H9 (cell line): ENCODE measurements around the gene MBTPS2. TPM values are rescaled to one million over a fixed set of nuclear protein-coding genes. Genes with fewer than 3 reads are reported as not detected.

Source experiments
- DNase-seq: peaks from one replicate; pipeline ENCODE4 v3.0.0-alpha.2; 2017
- H2AFZ ChIP-seq: one replicate; pipeline ENCODE4 v1.6.1; 2013; ENCODE audit warnings: mild to moderate bottlenecking, low read length, control low read depth, moderate library complexity
- H2AK5ac ChIP-seq: 2 replicates; pipeline ENCODE4 v1.6.1; 2013; ENCODE audit warnings: low read length, control low read depth, mixed read lengths; ENCODE audit not compliant: insufficient read length
- H2BK120ac ChIP-seq: one replicate; pipeline ENCODE4 v1.6.1; 2013; ENCODE audit warnings: low read depth, mild to moderate bottlenecking, low read length, control low read depth, inconsistent platforms; ENCODE audit not compliant: poor library complexity, severe bottlenecking
- H2BK12ac ChIP-seq: 2 replicates; pipeline ENCODE4 v1.6.1; 2013; ENCODE audit warnings: low read length, control low read depth, mixed read lengths, low read depth; ENCODE audit not compliant: insufficient read length
- H2BK15ac ChIP-seq: 2 replicates; pipeline ENCODE4 v1.6.1; 2013; ENCODE audit warnings: low read depth, low read length, control low read depth
- H2BK20ac ChIP-seq: one replicate; pipeline ENCODE4 v1.6.1; 2013; ENCODE audit warnings: low read depth, mild to moderate bottlenecking, low read length, control low read depth, inconsistent platforms; ENCODE audit not compliant: poor library complexity, severe bottlenecking
- H2BK5ac ChIP-seq: 2 replicates; pipeline ENCODE4 v1.6.1; 2013; ENCODE audit warnings: low read length, control low read depth, mixed read lengths; ENCODE audit not compliant: insufficient read length
- H3K14ac ChIP-seq: 2 replicates; pipeline ENCODE4 v1.6.1; 2013; ENCODE audit warnings: low read length, control low read depth; ENCODE audit not compliant: insufficient read depth
- H3K18ac ChIP-seq: 2 replicates; pipeline ENCODE4 v1.6.1; 2013; ENCODE audit warnings: low read depth, mild to moderate bottlenecking, mixed read lengths, low read length, control low read depth; ENCODE audit not compliant: insufficient read length
- H3K23ac ChIP-seq: 2 replicates; pipeline ENCODE4 v1.6.1; 2013; ENCODE audit warnings: low read length, control low read depth, mixed read lengths, low read depth; ENCODE audit not compliant: insufficient read length
- H3K23me2 ChIP-seq: 2 replicates; pipeline ENCODE4 v1.6.1; 2013; ENCODE audit warnings: low read depth, mild to moderate bottlenecking, mixed read lengths, low read length, control low read depth; ENCODE audit not compliant: insufficient read length, poor library complexity, severe bottlenecking
- H3K27ac ChIP-seq: 2 replicates; pipeline ENCODE4 v1.5.1; 2013; ENCODE audit warnings: low read length, control low read depth, mixed read lengths, low read depth; ENCODE audit not compliant: insufficient read length
- H3K27me3 ChIP-seq: 2 replicates; pipeline ENCODE4 v1.6.1; 2013; ENCODE audit warnings: low read length, control low read depth, inconsistent platforms; ENCODE audit not compliant: insufficient read depth
- H3K4ac ChIP-seq: 2 replicates; pipeline ENCODE4 v1.6.1; 2013; ENCODE audit warnings: low read depth, mild to moderate bottlenecking, control low read depth, inconsistent platforms, low read length, moderate library complexity
- H3K4me1 ChIP-seq: 2 replicates; pipeline ENCODE4 v1.6.1; 2013; ENCODE audit warnings: low read length, control low read depth, inconsistent platforms; ENCODE audit not compliant: insufficient read depth
- H3K4me2 ChIP-seq: 2 replicates; pipeline ENCODE4 v1.6.1; 2013; ENCODE audit warnings: low read length, control low read depth, mixed read lengths; ENCODE audit not compliant: insufficient read length, insufficient read depth
- H3K56ac ChIP-seq: 2 replicates; pipeline ENCODE4 v1.6.1; 2013; ENCODE audit warnings: low read depth, mild to moderate bottlenecking, mixed read lengths, low read length, control low read depth; ENCODE audit not compliant: insufficient read length
- H3K79me1 ChIP-seq: 2 replicates; pipeline ENCODE4 v1.6.1; 2013; ENCODE audit warnings: low read depth, mild to moderate bottlenecking, moderate library complexity, low read length, control low read depth, inconsistent platforms; ENCODE audit not compliant: insufficient read depth, poor library complexity, severe bottlenecking
- H3K79me2 ChIP-seq: 2 replicates; pipeline ENCODE4 v1.6.1; 2013; ENCODE audit warnings: low read length, control low read depth, inconsistent platforms; ENCODE audit not compliant: insufficient read depth
- H3K9ac ChIP-seq: 2 replicates; pipeline ENCODE4 v1.6.1; 2013; ENCODE audit warnings: low read length, control low read depth, mixed read lengths; ENCODE audit not compliant: insufficient read length; ENCODE audit errors: extremely low read depth
- H3K9me3 ChIP-seq: one replicate; pipeline ENCODE4 v1.6.1; 2013; ENCODE audit warnings: low read depth, low read length, inconsistent platforms; ENCODE audit not compliant: control insufficient read depth
- H3T11ph ChIP-seq: one replicate; pipeline ENCODE4 v1.6.1; 2013; ENCODE audit warnings: mild to moderate bottlenecking, low read length, control low read depth, inconsistent platforms
- H4K20me1 ChIP-seq: one replicate; pipeline ENCODE4 v1.6.1; 2013; ENCODE audit not compliant: control insufficient read depth, insufficient read length, insufficient read depth
- H4K5ac ChIP-seq: 2 replicates; pipeline ENCODE4 v1.6.1; 2013; ENCODE audit warnings: low read depth, mild to moderate bottlenecking, mixed read lengths, low read length, control low read depth; ENCODE audit not compliant: insufficient read length
- H4K8ac ChIP-seq: replicated peaks from 2 replicates; pipeline ENCODE4 v1.6.1; 2013; ENCODE audit warnings: low read length, control low read depth, mixed read lengths, low read depth; ENCODE audit not compliant: insufficient read length
- H4K91ac ChIP-seq: 2 replicates; pipeline ENCODE4 v1.6.1; 2013; ENCODE audit warnings: low read depth, mild to moderate bottlenecking, moderate library complexity, mixed read lengths, low read length, control low read depth; ENCODE audit not compliant: insufficient read length
- H3K27ac Mint-ChIP-seq, 3 experiments: 2 replicates in 2 of 3; 3 replicates in 1 of 3; pipeline ENCODE4 v1.8.0; 2020 to 2021; ENCODE audit warnings: mixed read lengths in 3 of 3, mild to moderate bottlenecking in 1 of 3, moderate library complexity in 1 of 3
- H3K27me3 Mint-ChIP-seq: 2 replicates; pipeline ENCODE4 v1.8.0; 2021; ENCODE audit warnings: low read depth, mild to moderate bottlenecking, moderate library complexity, mixed read lengths
- H3K36me3 Mint-ChIP-seq, 3 experiments: 2 replicates in 2 of 3; 3 replicates in 1 of 3; pipeline ENCODE4 v1.8.0; 2020 to 2021; ENCODE audit warnings: low read depth in 3 of 3, mixed read lengths in 3 of 3; ENCODE audit not compliant: insufficient read depth in 1 of 3
- H3K4me1 Mint-ChIP-seq, 2 experiments: 2 replicates each; pipeline ENCODE4 v1.8.0; 2020; ENCODE audit warnings: mixed read lengths in 2 of 2
- H3K4me3 Mint-ChIP-seq, 2 experiments: 2 replicates in 1 of 2; 3 replicates in 1 of 2; pipeline ENCODE4 v1.8.0; 2020 to 2021; ENCODE audit warnings: mild to moderate bottlenecking in 2 of 2, mixed read lengths in 2 of 2, moderate library complexity in 1 of 2
- H3K9me3 Mint-ChIP-seq, 2 experiments: 2 replicates in 1 of 2; 3 replicates in 1 of 2; pipeline ENCODE4 v1.8.0; 2020; ENCODE audit warnings: mild to moderate bottlenecking in 2 of 2, mixed read lengths in 2 of 2, moderate library complexity in 1 of 2
- whole genome bisulfite sequencing: extraction: QIAGEN DNeasy Blood & Tissue Kit; methylation state at CpG from one replicate; pipeline ENCODE4 v1.1.7; 2013; ENCODE audit warnings: missing lambda C conversion rate, low lambda C conversion rate, mixed read lengths; ENCODE audit not compliant: insufficient read length; ENCODE audit errors: extremely low coverage; 5-methylcytosine and 5-hydroxymethylcytosine counted together
- total RNA-seq: library from RNA; stranded (reverse); gene quantifications from 2 replicates; pipeline ENCODE4 v1.2.1, GENCODE V29; 2021
- TF ChIP-seq, protein P1 (sequence below): fragments of 200-600 bp; sonication (generic); conservative IDR thresholded peaks from 3 replicates; pipeline ENCODE4 v1.8.0; 2021; ENCODE audit warnings: antibody characterized with exemption, mild to moderate bottlenecking

MBTPS2 gene
- total RNA-seq, 1 experiment from 2014 or later: 6.8 TPM

DNA sequence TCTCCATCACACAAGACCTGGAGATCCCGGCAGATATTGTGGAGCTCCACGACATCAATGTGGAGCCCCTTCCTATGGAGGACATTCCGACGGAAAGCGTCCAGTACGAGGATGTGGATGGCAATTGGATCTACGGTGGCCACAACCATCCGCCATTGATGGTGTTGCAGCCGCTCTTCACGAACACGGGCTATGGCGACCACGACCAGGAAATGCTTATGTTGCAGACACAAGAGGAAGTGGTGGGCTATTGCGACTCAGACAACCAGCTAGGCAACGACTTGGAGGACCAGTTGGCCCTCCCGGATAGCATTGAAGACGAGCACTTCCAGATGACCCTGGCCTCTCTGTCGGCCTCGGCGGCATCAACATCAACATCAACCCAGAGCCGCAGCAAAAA, 17.1 kb downstream of the MBTPS2 start:
- Histone ChIP-seq H3T11ph (no peak overlapping the region), H2BK5ac (no peak overlapping the region), H2BK12ac (no peak overlapping the region), H3K27me3 (no peaks in the 10 kb centered on the region), H3K4ac (no peak overlapping the region), H4K5ac (no peak overlapping the region), H3K9ac (no peak overlapping the region), H4K91ac (no peak overlapping the region), H3K79me2 (no peaks in the 10 kb centered on the region), H4K8ac (no peak overlapping the region), H2AK5ac (no peak overlapping the region), H3K79me1 (no peaks in the 10 kb centered on the region), H2BK20ac (no peak overlapping the region), H2BK120ac (no peak overlapping the region), H2BK15ac (no peak overlapping the region), H3K14ac (no peak overlapping the region), H2AFZ (no peak overlapping the region), H3K56ac (no peak overlapping the region), H3K27ac (no peak overlapping the region), H3K23me2 (no peaks in the 10 kb centered on the region), H3K4me2 (no peak overlapping the region), H3K9me3 (no peaks in the 10 kb centered on the region), H3K4me1 (no peaks in the 10 kb centered on the region), H4K20me1 (no peaks in the 10 kb centered on the region), H3K23ac (no peak overlapping the region), H3K18ac (no peak overlapping the region)
- Mint-ChIP-seq H3K9me3 (peaks cover 0 to 22% of the 10 kb centered on the region in 2 experiments; a peak in 4 of 5 replicates), H3K4me3 (no peak overlapping the region), H3K27ac (no peak overlapping the region; a peak in 1 of 7 replicates), H3K36me3 (peaks cover 8 to 29% (median 9%) of the 10 kb centered on the region in 3 experiments; a peak in 6 of 7 replicates), H3K4me1 (no peaks in the 10 kb centered on the region), H3K27me3 (no peaks in the 10 kb centered on the region)
- TF ChIP-seq, protein P1, sequence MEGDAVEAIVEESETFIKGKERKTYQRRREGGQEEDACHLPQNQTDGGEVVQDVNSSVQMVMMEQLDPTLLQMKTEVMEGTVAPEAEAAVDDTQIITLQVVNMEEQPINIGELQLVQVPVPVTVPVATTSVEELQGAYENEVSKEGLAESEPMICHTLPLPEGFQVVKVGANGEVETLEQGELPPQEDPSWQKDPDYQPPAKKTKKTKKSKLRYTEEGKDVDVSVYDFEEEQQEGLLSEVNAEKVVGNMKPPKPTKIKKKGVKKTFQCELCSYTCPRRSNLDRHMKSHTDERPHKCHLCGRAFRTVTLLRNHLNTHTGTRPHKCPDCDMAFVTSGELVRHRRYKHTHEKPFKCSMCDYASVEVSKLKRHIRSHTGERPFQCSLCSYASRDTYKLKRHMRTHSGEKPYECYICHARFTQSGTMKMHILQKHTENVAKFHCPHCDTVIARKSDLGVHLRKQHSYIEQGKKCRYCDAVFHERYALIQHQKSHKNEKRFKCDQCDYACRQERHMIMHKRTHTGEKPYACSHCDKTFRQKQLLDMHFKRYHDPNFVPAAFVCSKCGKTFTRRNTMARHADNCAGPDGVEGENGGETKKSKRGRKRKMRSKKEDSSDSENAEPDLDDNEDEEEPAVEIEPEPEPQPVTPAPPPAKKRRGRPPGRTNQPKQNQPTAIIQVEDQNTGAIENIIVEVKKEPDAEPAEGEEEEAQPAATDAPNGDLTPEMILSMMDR: no peak
- no CpG with 5 or more reads among the region's 21 CpGs for WGBS
- no peak for DNase-seq
